Measurements from ENCODE around the gene IQCM. TPM values are rescaled to one million over a fixed set of nuclear protein-coding genes. Genes with fewer than 3 reads are reported as not detected.

IQCM gene
- total RNA-seq, 6 experiments from 2014 or later = not detected

GRCh38 chr4:149794352-149794751 lies 21.3 kb downstream of the IQCM start:
- no peaks in the 10 kb centered on the region for H3K4me1 ChIP-seq
- DNase-seq (no peak), ATAC-seq (no peak)
- no peaks in the 10 kb centered on the region for H3K9me3 ChIP-seq
- 67% methylated on average over 1 of the region's 1 CpG for WGBS (ENCODE audit: insufficient coverage, low coverage, low lambda C conversion rate, missing lambda C conversion rate)
- no peak for TF ChIP-seq POLR2A (IDR thresholded peaks at IDR 0.05)
- TF ChIP-seq CTCF (IDR thresholded peaks at IDR 0.05) = no peak
- H3K36me3 ChIP-seq = no peaks in the 10 kb centered on the region
- H3K4me3 ChIP-seq = no peak overlapping the region
- no peaks in the 10 kb centered on the region for H3K27me3 ChIP-seq
- intact Hi-C loops (cut with DNase I) = no loop called here
- H3K27ac ChIP-seq = no peak overlapping the region

- no peak for ATAC-seq
These were observed 22.2 kb downstream of the IQCM start for GRCh38 chr4:149793459-149793858.

GRCh38 chr4:149791851-149792250 lies 23.8 kb downstream of the IQCM start:
- no peaks in the 10 kb centered on the region for H3K36me3 ChIP-seq
- H3K27me3 ChIP-seq = no peaks in the 10 kb centered on the region
- no peaks in the 10 kb centered on the region for H3K9me3 ChIP-seq
- H3K4me1 ChIP-seq = no peaks in the 10 kb centered on the region
- ATAC-seq (no peak), DNase-seq (no peak)
- H3K4me3 ChIP-seq = no peak overlapping the region
- intact Hi-C loops (cut with DNase I) = no loop called here
- 26% methylated on average over 1 of the region's 1 CpG for WGBS (ENCODE audit: insufficient coverage, low coverage, low lambda C conversion rate, missing lambda C conversion rate)
- TF ChIP-seq CTCF (IDR thresholded peaks at IDR 0.05) (no peak), POLR2A (IDR thresholded peaks at IDR 0.05) (no peak)
- no peak overlapping the region for H3K27ac ChIP-seq

More at GRCh38 chr4:149793459-149793858, 22.2 kb downstream of the IQCM start:
- Histone ChIP-seq H3K27ac (no peak overlapping the region), H3K9me3 (no peaks in the 10 kb centered on the region), H3K36me3 (no peaks in the 10 kb centered on the region), H3K4me1 (no peaks in the 10 kb centered on the region), H3K4me3 (no peak overlapping the region), H3K27me3 (no peaks in the 10 kb centered on the region)
- no peak for DNase-seq
- intact Hi-C loops (cut with DNase I) = no loop called here
- no peak for TF ChIP-seq CTCF (IDR thresholded peaks at IDR 0.05)
- TF ChIP-seq POLR2A (IDR thresholded peaks at IDR 0.05) = no peak

- TF ChIP-seq CTCF (IDR thresholded peaks at IDR 0.05) = no peak
- Histone ChIP-seq H3K27me3 (no peaks in the 10 kb centered on the region), H3K9me3 (no peaks in the 10 kb centered on the region), H3K27ac (no peak overlapping the region), H3K36me3 (no peaks in the 10 kb centered on the region), H3K4me3 (no peak overlapping the region), H3K4me1 (no peaks in the 10 kb centered on the region)
- 31% methylated on average over 4 of the region's 4 CpGs for WGBS (ENCODE audit: insufficient coverage, low coverage, low lambda C conversion rate, missing lambda C conversion rate)
- intact Hi-C loops (cut with DNase I) = no loop called here
- no peak for ATAC-seq
- DNase-seq = no peak
These were observed 25.3 kb downstream of the IQCM start for GRCh38 chr4:149790172-149790907.

GRCh38 chr4:149788300-149788699 lies 27.3 kb downstream of the IQCM start:
- Histone ChIP-seq H3K27me3 (no peaks in the 10 kb centered on the region), H3K9me3 (no peaks in the 10 kb centered on the region), H3K4me3 (no peak overlapping the region), H3K4me1 (no peaks in the 10 kb centered on the region), H3K36me3 (no peaks in the 10 kb centered on the region), H3K27ac (no peak overlapping the region)
- WGBS (ENCODE audit: insufficient coverage, low coverage, low lambda C conversion rate, missing lambda C conversion rate) = 66% methylated on average over 4 of the region's 4 CpGs
- intact Hi-C loops (cut with DNase I) = no loop called here
- ATAC-seq (no peak), DNase-seq (no peak)
- no peak for TF ChIP-seq CTCF (IDR thresholded peaks at IDR 0.05)
